OCI-LY1 (cell line): ENCODE measurements around the gene ZNF577.
"Not testable (repeated sequence)": the region's sequence is repeated elsewhere in the genome, so short reads cannot be mapped to it uniquely, and the experiment has no call there.

Experiments
- EZH2 ChIP-seq: fragments of 200-600 bp; sonication (generic), shearing (Covaris generic); IDR thresholded peaks from 2 replicates; pipeline ENCODE4 v1.8.0; 2017; ENCODE audit warnings: borderline replicate concordance, mixed run types, mild to moderate bottlenecking, antibody characterized with exemption, low read length, moderate library complexity, mixed read lengths
- TF ChIP-seq, protein P1 (sequence below): fragments of 200-600 bp; sonication (generic), shearing (Covaris generic); IDR thresholded peaks from 2 replicates; pipeline ENCODE4 v1.5.1; 2017; ENCODE audit warnings: mild to moderate bottlenecking, antibody characterized with exemption, low read length, moderate library complexity, mixed read lengths

DNA sequence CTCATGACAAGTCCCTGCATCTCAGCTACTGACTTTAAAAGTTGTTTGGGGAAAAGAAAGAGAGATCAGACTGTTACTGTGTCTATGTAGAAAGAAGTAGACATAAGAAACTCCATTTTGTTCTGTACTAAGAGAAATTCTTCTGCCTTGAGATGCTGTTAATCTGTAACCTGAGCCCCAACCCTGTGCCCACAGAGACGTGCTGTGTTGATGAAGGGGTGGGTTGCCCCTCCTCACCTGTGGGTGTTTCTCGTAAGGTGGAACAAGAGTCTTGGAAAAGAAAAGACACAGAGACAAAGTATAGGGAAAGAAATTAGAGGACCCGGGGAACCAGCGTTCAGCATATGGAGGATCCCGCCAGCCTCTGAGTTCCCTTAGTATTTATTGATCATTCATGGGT, 20.2 kb upstream of the ZNF577 start:
- TF ChIP-seq, protein P1, sequence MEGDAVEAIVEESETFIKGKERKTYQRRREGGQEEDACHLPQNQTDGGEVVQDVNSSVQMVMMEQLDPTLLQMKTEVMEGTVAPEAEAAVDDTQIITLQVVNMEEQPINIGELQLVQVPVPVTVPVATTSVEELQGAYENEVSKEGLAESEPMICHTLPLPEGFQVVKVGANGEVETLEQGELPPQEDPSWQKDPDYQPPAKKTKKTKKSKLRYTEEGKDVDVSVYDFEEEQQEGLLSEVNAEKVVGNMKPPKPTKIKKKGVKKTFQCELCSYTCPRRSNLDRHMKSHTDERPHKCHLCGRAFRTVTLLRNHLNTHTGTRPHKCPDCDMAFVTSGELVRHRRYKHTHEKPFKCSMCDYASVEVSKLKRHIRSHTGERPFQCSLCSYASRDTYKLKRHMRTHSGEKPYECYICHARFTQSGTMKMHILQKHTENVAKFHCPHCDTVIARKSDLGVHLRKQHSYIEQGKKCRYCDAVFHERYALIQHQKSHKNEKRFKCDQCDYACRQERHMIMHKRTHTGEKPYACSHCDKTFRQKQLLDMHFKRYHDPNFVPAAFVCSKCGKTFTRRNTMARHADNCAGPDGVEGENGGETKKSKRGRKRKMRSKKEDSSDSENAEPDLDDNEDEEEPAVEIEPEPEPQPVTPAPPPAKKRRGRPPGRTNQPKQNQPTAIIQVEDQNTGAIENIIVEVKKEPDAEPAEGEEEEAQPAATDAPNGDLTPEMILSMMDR = not testable (repeated sequence)
- not testable (repeated sequence) for TF ChIP-seq EZH2
